Measurements from ENCODE around the gene LMF1.

DNA sequence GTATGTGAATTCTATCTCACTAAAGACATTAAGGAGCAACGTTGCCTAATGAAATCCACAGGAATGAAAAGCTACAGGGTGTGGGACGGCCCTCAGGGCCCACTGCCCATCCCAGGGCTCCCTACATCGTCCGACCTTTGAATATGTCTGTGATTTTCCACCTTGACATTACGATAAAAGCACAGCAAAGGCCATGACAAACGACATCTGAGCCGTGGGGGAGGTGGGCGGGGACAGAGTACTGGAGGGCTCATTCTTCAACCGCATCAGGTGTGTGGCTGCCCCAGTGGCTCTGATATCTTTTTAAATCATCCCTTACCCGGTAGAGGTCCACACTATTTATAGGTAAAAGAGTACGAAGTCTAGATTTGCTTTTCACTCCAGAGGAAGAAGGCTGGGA lies 35.1 kb downstream of the LMF1 start:
- TF ChIP-seq, protein P1, sequence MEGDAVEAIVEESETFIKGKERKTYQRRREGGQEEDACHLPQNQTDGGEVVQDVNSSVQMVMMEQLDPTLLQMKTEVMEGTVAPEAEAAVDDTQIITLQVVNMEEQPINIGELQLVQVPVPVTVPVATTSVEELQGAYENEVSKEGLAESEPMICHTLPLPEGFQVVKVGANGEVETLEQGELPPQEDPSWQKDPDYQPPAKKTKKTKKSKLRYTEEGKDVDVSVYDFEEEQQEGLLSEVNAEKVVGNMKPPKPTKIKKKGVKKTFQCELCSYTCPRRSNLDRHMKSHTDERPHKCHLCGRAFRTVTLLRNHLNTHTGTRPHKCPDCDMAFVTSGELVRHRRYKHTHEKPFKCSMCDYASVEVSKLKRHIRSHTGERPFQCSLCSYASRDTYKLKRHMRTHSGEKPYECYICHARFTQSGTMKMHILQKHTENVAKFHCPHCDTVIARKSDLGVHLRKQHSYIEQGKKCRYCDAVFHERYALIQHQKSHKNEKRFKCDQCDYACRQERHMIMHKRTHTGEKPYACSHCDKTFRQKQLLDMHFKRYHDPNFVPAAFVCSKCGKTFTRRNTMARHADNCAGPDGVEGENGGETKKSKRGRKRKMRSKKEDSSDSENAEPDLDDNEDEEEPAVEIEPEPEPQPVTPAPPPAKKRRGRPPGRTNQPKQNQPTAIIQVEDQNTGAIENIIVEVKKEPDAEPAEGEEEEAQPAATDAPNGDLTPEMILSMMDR (IDR thresholded peaks at IDR 0.05) = no peak
- no peak for TF ChIP-seq POLR2A (IDR thresholded peaks at IDR 0.05)

All from vagina (tissue), 2 donors.